Activated CD8-positive, alpha-beta memory T cell treated with anti-CD3 and anti-CD28 coated beads for 36 hours (primary cell): ENCODE measurements around the gene ZNF576. TPM values are rescaled to one million over a fixed set of nuclear protein-coding genes. Genes with fewer than 3 reads are reported as not detected.

Experiments
- CTCF ChIA-PET: fragments of 350-600 bp; sonication (Branson Sonifier 250); formaldehyde crosslinking; loops from one replicate; lab custom pipeline; 2021; ENCODE audit warnings: antibody characterized with exemption; lab: Charles Lee
- POLR2A ChIA-PET: fragments of 350-600 bp; sonication (Branson Sonifier 250); formaldehyde crosslinking; loops from one replicate; lab custom pipeline; 2021; ENCODE audit warnings: antibody characterized with exemption; lab: Charles Lee
- total RNA-seq, 2 experiments: library from RNA; stranded (reverse); gene quantifications; one replicate each; pipeline ENCODE4 v1.2.3, GENCODE V29; 2021

The ZNF576 gene
- total RNA-seq, 2 experiments from 2014 or later: 21.0 TPM

- CTCF ChIA-PET: no interaction called here
- POLR2A ChIA-PET: no interaction called here
Observed at GRCh38 chr19:43612374-43612773, 16.0 kb downstream of the ZNF576 start.

GRCh38 chr19:43616306-43616705, 19.9 kb downstream of the ZNF576 start:
- POLR2A ChIA-PET: interaction anchor here (0.5 kb wide), 1 partner anchor 168 kb away, joined by 3 read pairs; no protein-coding TSS in a partner anchor
- CTCF ChIA-PET: no interaction called here

GRCh38 chr19:43616954-43617353, 20.6 kb downstream of the ZNF576 start:
- POLR2A ChIA-PET: no interaction called here
- CTCF ChIA-PET: interaction anchor here (0.8 kb wide), 1 partner anchor 23 kb away, joined by 4 read pairs; no protein-coding TSS in a partner anchor

GRCh38 chr19:43618921-43619261, 22.5 kb downstream of the ZNF576 start:
- POLR2A ChIA-PET: no interaction called here
- CTCF ChIA-PET: interaction anchor here (0.7 kb wide), 1 partner anchor 148 kb away, joined by 3 read pairs; no protein-coding TSS in a partner anchor

GRCh38 chr19:43619262-43620060, 23.1 kb downstream of the ZNF576 start, which contains the start of gene ZNF428:
Gene ZNF428, minus strand, starts transcription at chr19:43619629. Its CDS starts 5,325 bp downstream, at chr19:43614304.
- CTCF ChIA-PET: no interaction called here
- POLR2A ChIA-PET: interaction anchor here (1.4 kb wide), 1 partner anchor 23 kb away, joined by 6 read pairs; the partner anchor contains the start of genes IRGQ and ZNF576

- POLR2A ChIA-PET: interaction anchor here (0.6 to 1.4 kb wide), 2 partner anchors 24 to 117 kb away, joined by 3 to 6 read pairs; partner anchors contain the start of genes IRGQ and ZNF576
- CTCF ChIA-PET: no interaction called here
Observed at GRCh38 chr19:43620061-43621001, 23.9 kb downstream of the ZNF576 start.

GRCh38 chr19:43622070-43622469, 25.7 kb downstream of the ZNF576 start:
- POLR2A ChIA-PET: no interaction called here
- CTCF ChIA-PET: interaction anchor here (1.0 kb wide), 1 partner anchor 27 kb away, joined by 3 read pairs; no protein-coding TSS in a partner anchor

GRCh38 chr19:43622956-43623355, 26.6 kb downstream of the ZNF576 start:
- POLR2A ChIA-PET: no interaction called here
- CTCF ChIA-PET: no interaction called here

GRCh38 chr19:43623889-43624670, 27.7 kb downstream of the ZNF576 start:
- CTCF ChIA-PET: no interaction called here
- POLR2A ChIA-PET: no interaction called here

- ChIA-PET CTCF (no interaction called here), POLR2A (no interaction called here)
Observed at GRCh38 chr19:43624933-43625332, 28.5 kb downstream of the ZNF576 start.

GRCh38 chr19:43625918-43626579, 29.7 kb downstream of the ZNF576 start:
- ChIA-PET CTCF (no interaction called here), POLR2A (no interaction called here)

- ChIA-PET POLR2A (no interaction called here), CTCF (no interaction called here)
Observed at GRCh38 chr19:43626838-43627237, 30.4 kb downstream of the ZNF576 start.

GRCh38 chr19:43628646-43629326, 32.4 kb downstream of the ZNF576 start:
- POLR2A ChIA-PET: no interaction called here
- CTCF ChIA-PET: interaction anchor here (1.3 kb wide), 1 partner anchor 9 kb away, joined by 3 read pairs; no protein-coding TSS in a partner anchor

GRCh38 chr19:43631491-43631890, 35.1 kb downstream of the ZNF576 start:
- POLR2A ChIA-PET: no interaction called here

GRCh38 chr19:43633520-43633919, 37.1 kb downstream of the ZNF576 start:
- CTCF ChIA-PET: interaction anchor here (1.1 kb wide), 1 partner anchor 151 kb away, joined by 3 read pairs; no protein-coding TSS in a partner anchor
- POLR2A ChIA-PET: no interaction called here

More at GRCh38 chr19:43631491-43631890, 35.1 kb downstream of the ZNF576 start:
- CTCF ChIA-PET: no interaction called here

GRCh38 chr19:43634068-43634467, 37.7 kb downstream of the ZNF576 start:
- ChIA-PET CTCF (interaction anchor here (1.1 kb wide), 1 partner anchor 152 kb away, joined by 3 read pairs; no protein-coding TSS in a partner anchor), POLR2A (no interaction called here)

GRCh38 chr19:43634506-43634871, 38.1 kb downstream of the ZNF576 start:
- ChIA-PET POLR2A (no interaction called here), CTCF (interaction anchor here (1.1 kb wide), 1 partner anchor 152 kb away, joined by 3 read pairs; no protein-coding TSS in a partner anchor)
